Renal pelvis (tissue), 4 donors: ENCODE measurements around the gene EPHA6. TPM values are rescaled to one million over a fixed set of nuclear protein-coding genes. Genes with fewer than 3 reads are reported as not detected.
"Not testable (repeated sequence)": the region's sequence is repeated elsewhere in the genome, so short reads cannot be mapped to it uniquely, and the experiment has no call there.

Experiments
- DNase-seq: peaks from one replicate; pipeline ENCODE4 v3.0.0-alpha.2; 2013
- polyA plus RNA-seq, 3 donors: library from polyadenylated mRNA; unstranded; fragments of 120-200 nt; gene quantifications; one replicate each; pipeline ENCODE4 v1.2.1, GENCODE V29; 2013; ENCODE audit not compliant: insufficient read length in 3 of 3

EPHA6 gene
- polyA plus RNA-seq, 3 donors: 0.62 to 0.93 (median 0.92) TPM

DNA sequence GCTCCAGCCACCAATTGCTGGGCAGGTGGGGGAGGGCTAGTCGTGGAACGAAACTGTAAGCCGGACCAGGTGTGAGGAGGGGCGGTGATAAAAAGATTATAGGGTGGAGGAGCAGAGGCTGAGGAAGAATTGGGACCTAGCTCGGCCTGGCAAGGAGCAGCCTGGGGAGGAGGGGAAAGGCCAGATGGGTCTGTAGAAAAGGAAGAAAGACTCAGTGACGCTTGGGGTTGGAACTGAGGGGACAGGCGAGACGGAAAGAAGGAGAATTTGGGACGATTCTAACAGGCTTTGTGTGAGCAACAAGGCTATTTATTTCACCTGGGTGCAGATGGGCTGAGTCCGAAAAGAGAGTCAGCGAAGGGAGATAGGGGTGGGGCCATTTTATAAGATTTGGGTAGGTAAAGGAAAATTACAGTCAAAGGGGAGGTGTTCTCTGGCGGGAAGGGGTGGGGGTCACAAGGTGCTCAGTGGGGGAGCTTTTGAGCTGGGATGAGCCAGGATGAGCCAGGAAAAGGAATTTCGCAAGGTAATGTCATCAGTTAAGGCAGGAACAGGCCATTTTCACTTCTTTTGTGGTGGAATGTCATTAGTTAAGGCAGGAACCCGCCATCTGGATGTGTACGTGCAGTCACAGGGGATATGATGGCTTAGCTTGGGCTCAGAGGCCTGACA lies 462.6 kb downstream of the EPHA6 start:
- DNase-seq: not testable (repeated sequence)

DNA sequence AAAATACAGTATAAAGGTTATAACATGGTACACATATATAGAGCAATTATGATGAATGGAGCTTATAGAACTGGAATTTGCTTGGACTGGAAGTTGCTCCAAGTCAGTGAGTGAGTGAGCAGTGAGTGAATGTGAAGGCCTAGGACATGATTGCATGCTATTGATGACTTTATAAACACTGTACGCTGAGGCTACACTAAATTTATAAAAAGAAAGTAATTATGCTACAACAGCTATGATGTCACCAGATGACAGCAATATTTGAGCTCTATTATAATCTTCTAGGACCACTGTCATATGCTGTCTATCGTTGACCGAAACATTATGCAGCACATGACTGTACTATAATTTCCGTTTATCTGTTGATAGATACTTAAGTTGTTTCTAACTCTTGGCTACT lies 463.3 kb downstream of the EPHA6 start:
- DNase-seq: no peak

DNA sequence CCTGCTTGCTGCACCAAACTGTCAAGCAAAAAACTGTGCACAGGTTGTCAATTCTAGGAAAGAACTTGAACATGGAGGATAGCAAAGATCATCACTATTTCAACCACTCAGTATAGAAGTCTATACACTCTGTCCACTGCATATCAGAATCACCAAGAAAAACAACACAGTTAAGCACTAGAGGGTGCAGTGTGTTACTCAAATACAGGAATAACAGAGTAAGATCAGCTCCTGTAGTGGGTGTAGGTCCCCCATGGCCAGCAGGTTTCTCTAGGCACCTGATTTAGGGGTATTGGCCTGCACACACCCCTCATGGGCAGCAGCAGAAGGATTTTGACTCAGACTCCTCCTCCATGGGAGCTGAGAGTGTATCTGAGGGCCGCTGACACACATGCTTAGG lies 464.1 kb downstream of the EPHA6 start:
- no peak for DNase-seq

DNA sequence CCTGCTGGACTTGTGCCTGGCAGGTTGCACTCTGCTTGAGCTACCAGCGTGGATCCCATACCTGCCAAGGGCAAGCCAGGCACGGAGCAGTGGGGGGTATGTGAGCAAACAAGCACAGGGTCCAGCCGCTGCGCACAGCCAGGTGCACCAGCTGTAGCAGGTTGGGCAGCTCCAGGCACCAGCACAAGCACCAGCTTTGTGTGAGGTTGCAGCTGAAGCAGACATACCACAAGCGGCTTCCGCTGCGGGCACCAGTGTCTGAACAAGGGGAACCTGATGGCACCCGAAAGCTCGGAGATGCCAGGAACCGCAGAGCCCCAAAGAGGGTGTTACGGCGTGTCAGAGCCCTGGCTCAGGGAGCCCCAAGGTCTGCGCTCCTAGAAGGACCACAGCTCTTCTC lies 477.5 kb downstream of the EPHA6 start:
- DNase-seq: no peak

DNA sequence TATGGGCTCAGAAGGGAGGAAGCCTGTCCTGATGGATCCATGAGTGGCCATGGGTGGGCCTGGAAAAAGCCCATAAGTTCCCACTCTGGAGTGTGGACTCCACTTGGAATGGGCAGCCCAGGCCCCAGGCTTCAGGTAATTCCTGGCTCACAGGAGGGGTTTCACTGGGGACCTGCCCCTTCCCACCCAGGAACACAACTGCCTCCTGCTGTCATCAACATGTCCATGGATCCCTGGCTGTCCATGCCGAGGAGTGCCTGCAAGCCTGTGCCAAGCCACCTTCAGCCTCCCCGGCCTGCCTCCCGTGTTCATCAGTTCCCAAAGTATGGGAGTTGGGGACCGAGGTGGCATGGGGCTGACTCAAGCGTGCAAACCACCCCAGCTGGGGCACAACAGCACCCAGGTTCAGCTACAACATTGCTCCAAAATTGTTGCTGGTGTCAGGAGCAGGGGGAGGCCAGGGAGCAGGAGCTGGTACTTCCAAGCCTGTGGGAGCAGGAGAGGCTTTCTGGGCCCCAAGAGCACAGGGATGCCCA lies 479.3 kb downstream of the EPHA6 start:
- DNase-seq: no peak

DNA sequence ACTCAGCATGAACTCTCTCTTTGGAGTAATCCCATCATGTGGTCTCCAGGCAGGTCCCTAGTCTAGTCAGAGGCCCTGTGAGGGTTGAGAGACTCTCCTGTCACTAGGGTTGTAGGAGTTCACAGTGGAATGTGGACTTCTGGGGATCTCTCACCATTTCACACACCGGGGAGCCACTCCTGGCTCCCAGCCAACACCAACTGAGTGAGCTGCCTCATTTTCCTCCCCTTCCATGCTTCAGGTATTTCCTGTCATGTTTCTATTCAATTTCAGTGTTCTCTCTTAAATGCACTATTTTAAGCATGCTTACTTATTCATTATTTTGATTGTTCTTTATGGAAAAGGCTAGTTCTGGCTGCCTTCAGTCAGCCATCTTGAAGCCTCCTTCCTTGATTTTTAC lies 482.6 kb downstream of the EPHA6 start:
- no peak for DNase-seq

DNA sequence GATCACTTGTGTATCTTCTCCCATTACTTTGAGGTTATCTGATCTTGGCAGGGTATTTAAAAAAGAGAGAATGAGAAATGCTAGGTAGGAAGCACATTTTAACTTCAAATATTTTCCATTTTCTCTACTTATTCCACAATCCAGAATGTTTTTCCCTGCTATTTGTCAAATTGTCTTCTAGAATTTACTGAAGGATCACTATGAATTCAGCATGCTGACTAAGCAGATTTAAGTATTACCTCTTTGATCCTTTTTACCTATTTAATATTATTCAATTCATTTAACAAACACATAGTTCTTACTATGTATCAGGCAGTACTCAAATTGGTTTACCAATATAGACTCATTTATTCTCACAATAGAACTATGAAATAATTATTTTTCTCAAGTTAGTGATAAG lies 486.7 kb downstream of the EPHA6 start:
- no peak for DNase-seq

DNA sequence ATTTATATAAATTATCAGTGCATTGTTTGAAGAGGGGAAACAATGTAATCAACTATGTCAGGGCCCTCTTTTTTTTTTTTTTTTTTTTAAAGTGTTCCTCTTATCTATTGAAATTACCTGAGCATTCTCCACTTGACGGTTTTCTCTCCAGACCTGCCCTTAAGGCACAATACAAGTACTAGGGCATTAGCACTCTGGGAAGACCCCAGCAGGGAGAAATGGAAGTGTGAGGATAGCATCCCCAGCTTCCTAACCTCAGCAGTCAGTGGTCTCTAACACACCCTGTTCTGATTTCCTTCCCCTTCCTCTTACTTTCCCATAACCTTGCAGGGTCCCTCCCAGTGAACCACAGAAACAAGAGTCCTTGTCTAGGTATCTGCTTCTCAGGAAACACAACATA lies 491.8 kb downstream of the EPHA6 start:
- DNase-seq: no peak

DNA sequence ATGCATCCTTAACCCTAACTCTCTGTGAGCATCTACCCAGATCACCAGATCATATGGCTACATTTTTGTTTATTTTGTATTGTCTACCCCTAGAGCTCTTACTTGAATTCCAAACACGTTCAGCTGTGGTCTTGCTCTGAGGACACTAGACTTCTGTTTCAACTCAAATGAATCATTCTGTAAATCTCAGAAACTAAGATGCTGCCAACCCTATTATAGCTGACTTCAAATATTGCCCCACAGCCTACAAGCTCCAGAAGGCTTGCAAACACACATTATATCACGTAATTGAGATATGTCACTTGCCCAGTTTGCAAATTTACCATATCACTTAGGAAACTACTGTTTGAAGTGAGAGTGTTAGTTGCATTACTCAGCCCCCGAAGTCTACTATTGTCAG lies 524.0 kb downstream of the EPHA6 start:
- DNase-seq: no peak

DNA sequence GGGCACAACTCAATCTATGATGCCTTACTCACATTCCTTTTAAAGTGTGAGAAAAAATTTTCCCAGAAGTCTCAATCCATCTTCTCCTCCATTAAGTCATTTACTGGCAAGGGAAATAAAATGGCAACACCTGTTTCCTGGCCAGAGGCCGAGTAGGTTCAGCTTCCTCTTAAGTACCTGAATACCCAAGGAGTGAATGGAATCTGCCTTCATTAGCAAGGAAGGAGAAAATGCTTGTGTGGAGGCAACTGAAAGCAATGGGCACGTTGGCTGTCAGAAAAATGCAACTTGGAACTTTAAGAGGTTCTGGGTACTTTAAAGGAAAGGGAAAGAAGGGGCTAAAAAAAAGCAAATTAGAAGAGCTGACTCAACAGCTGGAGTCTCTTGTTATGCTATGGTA lies 526.5 kb downstream of the EPHA6 start:
- DNase-seq: no peak

DNA sequence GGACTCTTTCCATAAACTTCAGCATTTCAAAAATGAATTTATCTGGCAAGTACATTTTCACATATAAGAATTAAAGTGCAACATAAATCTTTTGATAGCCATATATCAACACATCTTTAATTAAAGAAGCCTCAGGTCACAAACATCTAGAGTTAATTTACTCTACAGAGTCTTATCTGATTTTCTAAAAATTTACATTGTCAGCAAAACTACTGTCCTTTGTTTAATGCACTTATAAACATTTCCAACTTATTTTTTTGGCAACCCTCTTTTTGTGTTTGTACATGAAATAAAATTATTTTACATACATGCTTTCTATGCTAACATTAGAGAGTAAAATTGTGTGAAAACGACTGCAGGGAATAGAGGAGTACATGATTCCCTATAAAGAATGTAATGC lies 533.4 kb downstream of the EPHA6 start:
- DNase-seq: no peak

DNA sequence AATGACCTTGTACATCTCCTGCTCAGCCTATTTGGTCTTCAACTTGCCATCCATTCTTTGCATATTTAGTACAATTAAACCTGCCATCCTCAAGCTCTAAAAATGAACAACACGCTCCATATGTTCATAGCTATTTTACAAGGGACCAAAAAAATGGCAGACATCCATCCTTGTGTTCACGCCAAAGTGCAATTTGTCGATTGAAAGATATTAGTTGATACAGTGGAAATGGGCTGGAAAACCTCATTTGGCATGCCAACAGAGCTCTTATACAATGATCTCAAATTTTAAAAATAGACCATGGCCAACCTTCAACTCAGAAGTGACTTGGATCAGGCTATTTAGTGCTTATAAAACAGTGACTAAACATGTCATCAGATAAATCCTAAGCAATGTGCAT lies 536.6 kb downstream of the EPHA6 start:
- DNase-seq: no peak

DNA sequence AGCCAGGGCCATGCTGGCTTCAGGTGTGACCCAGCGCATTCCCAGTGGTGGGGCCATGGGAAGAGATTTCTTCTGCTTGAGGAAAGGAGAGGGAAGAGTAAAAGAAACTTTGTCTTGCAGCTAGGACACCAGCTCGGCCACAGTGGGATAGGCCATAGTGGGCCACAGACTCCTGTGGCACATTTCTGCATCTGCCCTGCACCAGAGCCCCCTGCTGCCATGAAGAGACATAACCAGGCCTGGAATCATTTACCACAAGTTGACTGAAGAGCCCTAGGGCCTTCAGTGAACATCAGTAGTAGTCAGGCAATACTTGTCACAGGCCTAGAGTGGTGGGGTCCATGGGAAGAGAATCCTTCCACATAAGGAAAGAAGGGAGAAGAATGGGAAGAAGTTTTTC lies 538.8 kb downstream of the EPHA6 start:
- no peak for DNase-seq

DNA sequence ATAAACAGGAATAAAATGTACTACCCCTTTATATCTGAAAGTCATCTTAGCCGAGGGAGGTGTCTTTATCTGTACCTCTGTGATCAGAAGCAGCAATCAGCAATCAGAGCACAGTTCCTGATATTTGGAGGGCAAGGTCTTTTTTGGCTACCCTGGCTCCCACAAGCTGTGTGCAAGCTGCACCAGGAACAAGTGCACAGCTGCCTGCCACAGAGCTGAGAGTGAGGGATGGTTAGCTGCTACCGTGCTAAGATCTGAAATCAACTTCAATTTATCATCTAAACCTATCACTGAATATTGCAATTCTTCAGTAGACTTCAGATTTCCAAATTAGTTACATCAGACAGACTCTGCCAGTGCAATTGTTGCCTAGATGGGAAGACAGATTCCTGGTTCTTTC lies 545.6 kb downstream of the EPHA6 start:
- DNase-seq: no peak

DNA sequence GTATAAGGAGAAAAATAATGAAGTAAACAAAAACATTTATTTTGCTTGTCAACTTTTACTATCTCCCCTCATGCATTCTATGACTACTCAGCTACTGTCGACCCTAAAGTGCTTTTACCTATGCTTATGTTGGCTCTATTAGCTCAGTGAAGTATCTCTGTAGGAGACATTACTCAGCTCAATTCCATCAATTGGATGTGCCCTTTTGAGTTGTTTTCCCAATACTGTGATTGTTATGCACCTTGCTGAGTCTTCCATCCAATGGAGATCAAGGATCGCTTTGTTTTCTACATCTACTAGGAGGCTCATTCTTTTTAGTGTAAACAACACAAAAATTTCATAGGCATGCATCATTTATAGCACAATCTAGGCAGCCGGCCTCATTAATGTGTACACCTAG lies 546.4 kb downstream of the EPHA6 start:
- DNase-seq: no peak

DNA sequence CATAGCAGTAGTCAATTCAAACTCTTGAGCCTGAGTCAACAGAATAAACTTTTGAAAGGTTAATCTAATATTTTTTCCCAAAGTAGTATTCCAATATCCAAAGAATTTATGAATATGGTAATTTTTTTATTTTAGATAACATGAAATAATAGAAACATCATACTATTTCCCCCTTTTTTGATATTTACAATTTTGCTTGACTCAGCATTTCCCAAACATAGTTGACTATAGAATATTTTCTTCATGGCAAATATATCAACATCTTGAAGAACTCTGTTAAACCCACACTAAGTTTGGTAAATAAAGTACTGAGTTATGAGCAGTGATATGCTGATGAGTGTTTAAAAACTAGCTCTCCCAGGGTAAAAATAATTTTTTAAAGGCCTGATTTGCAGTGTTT lies 570.2 kb downstream of the EPHA6 start:
- no peak for DNase-seq

DNA sequence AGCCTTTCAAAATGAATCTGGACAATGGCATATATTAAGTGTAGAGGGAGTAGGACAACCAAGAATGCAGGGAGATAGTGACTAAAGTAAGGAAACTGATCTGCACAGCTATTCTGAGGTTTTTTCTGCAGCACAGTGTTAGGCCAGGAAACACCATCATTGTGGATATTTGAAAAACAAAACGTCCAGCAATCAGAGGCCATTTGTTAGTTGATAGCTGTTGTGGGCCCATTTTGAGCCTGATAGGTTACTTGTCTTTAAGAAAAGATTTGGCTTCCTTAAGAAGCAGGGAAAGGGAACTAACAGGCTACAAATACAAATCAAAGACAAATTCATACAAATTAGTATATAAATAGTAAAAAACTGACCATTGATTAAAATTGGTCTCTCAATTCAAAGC lies 574.4 kb downstream of the EPHA6 start:
- DNase-seq: no peak

DNA sequence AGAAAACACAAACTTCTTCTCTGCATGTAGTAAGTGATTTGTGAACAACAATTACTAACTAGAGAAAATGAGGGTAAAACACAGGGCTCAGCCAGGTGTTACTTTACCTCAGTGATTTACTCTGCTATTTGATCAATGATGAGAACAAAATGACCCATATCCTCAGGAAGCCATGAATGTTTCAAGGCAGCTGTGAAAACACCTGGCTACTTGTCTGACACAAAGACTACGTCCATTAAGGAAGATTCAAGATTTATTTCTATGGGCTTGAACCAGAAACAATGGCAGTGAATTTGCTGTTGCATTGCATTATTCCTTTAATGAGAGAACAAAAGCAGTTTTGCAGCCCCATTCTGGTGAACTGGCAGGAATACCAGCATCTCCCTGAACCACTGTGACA lies 575.5 kb downstream of the EPHA6 start:
- no peak for DNase-seq

DNA sequence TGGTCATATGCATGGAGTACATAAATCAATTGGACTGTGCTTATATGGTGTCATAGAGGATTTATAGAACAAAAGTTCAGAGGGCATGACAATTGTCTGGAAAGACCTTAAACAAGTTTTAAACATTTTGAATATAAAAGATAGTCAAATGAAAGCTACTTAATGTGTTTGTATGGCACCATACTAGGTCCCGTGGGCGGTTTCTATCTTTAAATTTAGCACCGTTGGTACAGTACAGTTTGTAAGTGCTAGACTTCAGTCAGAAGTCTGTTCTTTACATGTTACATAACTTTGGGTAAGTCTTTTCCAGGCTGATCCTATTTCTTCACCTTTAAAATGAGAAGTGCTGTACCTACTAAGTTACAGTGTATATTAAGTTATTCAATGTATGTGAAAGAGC lies 576.8 kb downstream of the EPHA6 start:
- DNase-seq: no peak

DNA sequence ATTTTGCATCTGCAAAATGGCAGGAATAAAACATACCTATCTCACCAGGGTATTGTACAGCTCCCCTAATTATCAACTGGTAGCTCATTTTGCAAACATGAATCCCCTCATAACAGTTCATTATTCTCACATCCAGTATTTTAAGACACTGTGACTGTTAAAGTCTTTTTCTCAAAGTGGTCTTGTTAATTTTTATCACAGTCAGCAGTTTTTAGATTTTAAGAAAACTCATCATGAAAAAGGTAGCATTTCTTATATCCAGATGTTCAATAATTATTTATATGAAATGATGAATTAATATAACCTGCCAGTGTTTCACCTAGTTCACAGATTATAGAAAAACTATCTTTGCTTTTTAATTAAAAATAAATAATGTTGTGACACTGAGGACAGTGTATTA lies 595.2 kb downstream of the EPHA6 start:
- no peak for DNase-seq

DNA sequence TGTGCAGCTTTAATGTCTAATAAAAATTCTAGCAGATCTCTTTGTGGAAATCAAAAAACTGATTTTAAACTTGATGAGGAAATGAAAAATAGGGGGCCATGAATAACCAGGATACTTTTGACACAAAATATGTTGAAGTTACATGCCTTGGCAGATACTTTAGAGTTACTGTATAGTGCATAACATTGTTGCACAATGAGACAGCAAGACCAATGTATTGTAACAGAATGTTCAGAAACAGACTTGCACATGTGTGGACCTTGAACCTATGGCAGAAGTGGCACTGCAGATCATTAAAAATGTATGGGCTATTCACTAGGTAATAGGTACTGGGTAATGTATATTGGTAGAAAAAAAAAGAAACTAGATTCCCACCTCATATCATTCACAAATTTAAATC lies 607.2 kb downstream of the EPHA6 start:
- no peak for DNase-seq

DNA sequence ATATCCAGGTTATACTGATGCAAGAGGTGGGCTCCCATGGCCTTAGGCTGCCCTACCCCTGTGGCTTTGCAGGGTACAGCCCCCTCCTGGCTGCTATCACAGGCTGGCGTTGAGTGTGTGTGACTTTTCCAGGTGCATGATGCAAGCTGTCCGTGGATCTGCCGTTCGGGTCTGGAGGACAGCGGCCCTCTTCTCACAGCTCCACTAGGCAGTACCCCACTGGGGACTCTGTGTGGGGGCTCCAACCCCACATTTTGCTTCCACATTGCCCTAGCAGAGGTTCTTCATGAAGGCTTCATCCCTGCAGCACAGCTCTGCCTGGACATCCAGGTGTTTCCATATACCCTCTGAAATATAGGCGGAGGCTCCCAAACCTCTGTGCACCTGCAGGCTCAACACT lies 610.6 kb downstream of the EPHA6 start:
- DNase-seq: no peak

DNA sequence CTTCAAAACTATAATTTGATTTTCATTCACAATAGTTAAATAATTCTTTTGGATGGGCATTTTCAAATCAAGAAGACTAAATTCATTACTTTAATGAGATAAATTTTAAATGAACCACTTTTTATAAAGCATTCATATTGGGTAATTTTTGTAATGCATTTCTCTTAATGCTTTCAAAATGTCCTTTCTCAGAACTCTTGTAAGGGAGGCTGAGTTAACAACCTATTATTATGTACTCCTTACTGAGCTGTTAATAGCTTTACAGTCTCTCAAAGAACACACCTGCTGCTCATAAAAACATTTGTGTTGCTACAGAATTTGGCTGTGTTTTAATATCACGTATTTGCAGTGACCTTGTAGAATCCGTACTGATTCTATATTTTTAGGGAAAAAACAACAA lies 616.2 kb downstream of the EPHA6 start:
- no peak for DNase-seq

DNA sequence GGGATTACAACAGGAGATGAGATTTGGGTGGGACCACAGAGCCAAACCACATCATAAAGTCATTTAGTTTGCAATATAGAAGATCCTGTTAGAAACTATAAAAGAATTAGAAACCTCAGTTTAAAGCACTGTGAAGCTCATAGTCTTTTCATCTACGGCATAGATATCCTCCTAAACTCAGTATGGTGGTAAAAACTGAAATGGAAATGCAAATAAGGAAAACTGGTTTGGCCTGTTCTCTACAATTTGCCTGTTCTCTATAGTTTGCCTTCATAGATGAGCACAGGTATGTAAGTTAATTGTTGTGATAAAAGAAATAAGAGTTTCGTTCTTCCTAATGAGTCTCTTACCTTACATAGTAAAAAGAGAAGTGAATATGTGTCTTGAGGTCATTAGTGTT lies 618.5 kb downstream of the EPHA6 start:
- no peak for DNase-seq

DNA sequence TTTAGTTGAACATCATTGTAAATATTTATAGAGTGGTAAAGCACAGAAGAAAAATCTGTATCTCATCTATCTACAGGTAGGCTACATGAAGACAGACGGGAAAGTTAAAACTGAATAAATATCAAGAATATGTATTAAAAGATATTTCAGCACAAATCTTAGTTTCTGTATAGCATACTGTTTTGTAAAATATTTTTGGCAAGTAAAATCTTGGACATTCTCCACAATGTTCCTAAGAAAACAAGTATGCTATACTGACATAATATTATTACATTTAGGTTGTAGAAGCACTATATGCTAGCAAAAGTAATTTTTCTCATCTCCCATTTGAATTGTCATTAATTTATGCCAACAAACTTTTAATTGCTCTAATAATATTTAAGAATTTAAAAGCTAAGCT lies 623.7 kb downstream of the EPHA6 start:
- no peak for DNase-seq
